ENCODE results near the gene ACTG1.

DNA sequence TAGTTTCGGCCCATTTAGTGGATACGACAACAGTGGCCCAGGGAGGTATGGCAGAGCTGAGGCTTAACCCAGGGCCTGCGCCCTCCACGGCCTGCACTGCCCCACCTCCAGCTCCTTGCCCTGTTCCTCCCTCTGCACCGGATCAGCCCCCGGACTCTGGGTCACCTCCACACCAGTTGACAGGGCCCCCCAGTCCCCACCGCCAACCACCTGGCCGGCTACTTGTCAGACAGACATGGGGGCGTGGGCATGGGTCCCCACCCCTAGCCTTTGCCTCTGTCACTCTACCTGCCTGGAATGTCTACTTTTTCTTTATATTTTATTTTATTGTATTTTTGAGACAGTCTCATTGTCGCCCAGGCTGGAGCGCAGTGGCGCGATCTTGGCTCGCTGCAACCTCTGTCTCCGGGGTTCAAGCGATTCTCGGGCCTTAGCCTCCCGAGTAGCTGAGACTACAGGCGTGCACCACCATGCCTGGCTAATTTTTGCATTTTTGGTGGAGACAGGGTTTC, 3.0 kb upstream of the ACTG1 start:
- TF ChIP-seq, protein P1, sequence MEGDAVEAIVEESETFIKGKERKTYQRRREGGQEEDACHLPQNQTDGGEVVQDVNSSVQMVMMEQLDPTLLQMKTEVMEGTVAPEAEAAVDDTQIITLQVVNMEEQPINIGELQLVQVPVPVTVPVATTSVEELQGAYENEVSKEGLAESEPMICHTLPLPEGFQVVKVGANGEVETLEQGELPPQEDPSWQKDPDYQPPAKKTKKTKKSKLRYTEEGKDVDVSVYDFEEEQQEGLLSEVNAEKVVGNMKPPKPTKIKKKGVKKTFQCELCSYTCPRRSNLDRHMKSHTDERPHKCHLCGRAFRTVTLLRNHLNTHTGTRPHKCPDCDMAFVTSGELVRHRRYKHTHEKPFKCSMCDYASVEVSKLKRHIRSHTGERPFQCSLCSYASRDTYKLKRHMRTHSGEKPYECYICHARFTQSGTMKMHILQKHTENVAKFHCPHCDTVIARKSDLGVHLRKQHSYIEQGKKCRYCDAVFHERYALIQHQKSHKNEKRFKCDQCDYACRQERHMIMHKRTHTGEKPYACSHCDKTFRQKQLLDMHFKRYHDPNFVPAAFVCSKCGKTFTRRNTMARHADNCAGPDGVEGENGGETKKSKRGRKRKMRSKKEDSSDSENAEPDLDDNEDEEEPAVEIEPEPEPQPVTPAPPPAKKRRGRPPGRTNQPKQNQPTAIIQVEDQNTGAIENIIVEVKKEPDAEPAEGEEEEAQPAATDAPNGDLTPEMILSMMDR (IDR thresholded peaks at IDR 0.05) = no peak
- TF ChIP-seq EZH2phosphoT487 (IDR thresholded peaks at IDR 0.05; ENCODE audit: borderline replicate concordance, low read depth) (no peak), REST (IDR thresholded peaks at IDR 0.05; ENCODE audit: low read depth, low read length) (no peak)

All from SK-N-SH (cell line).